HG03521 (cell line): ENCODE results near the gene WWP2.

Experiments used
- ATAC-seq: cut with Tn5 transposase; IDR thresholded peaks from one replicate; pipeline ENCODE4 v1.9.1; 2021; ENCODE audit warnings: mild to moderate bottlenecking, moderate library complexity; ENCODE audit not compliant: unreplicated experiment

The WWP2 gene

DNA sequence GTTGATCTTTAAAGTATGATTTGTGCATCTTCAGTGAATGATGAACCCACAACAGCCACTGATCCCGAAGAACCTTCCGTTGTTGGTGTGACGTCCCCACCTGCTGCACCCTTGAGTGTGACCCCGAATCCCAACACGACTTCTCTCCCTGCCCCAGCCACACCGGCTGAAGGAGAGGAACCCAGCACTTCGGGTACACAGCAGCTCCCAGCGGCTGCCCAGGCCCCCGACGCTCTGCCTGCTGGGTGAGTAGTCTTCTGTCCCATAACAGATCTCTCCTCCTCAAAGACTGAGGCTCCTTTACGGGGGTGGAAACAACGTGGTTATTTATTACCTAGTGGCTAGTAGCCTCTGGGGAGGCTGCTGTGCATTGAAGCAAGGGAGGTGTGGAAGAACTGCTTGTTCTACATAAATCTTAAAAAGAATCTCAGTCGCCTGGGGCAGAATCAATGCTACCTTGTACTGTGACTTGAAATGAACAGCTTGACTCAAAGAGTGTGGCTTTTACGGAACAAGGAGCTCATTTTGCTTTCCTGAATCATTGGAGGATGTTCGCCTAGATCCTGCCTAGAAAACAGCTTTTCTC, 126.0 kb downstream of the WWP2 start:
- ATAC-seq: no peak

DNA sequence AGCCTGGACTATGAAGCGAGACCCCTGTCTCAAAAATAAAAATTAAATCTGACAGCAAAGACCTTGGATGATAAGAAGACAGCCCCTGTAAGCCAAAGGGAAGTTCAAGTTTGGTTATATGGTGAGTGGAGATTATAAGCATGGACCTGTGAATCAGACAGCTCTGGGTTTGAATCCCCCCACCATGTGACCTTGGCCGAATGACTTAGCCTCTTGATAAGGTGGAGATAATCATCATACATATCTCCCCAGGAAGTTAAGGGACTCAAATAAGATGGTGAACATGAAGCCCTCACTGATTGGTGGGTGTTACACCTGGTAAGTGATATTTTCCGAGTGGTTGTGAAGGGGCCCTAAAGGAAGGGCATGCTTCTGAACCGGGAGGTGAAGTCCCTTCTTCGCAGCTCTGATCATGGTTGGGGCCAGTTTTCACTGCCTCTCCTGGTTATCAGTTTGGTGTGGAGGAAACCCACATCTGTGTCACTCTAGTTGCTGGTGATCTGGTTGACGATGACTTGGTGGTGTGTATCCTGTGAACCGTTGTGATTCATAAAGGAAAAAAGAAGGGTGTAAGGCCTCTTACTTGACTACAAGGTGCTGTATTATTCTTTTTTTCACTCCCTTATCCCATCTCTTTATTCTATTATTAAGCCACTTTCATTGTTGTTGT, 127.3 kb downstream of the WWP2 start:
- ATAC-seq: no peak

DNA sequence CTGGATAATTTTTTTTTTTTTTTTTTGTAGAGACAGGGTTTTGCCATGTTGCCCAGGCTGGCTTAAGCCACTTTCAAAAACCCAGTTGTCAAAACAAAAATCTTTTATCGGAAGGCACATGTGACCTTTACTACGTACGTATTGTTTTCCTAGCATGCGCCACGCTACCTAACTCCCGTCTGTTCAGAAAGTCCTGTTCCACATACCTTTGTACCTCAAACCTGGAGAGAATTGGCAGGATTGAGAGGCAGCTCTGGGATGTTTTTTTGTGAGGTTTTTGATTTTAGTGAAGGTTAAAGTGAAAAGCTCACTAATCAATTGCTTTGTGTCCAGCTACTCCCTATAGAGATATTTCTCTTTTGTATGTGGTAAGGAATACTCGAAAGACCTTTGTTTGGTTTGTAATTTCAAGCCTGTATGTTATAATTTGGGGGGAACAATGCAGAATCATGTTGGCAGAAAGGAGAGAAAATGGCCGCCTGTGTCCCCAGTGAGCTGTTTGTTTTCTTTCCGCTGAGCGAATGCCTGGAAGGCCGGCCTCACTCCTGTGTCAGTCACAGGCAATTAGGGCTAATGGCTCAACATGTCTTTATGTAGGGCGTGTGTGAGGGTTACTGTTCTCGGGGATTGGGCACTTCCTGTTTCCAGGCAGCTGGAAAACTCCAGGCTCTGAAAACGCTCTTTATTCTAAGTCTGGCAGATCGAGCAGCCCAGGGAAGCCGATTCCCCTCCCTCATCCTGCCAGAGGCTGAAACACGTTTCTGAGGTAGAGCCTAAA, 128.2 kb downstream of the WWP2 start:
- no peak for ATAC-seq

DNA sequence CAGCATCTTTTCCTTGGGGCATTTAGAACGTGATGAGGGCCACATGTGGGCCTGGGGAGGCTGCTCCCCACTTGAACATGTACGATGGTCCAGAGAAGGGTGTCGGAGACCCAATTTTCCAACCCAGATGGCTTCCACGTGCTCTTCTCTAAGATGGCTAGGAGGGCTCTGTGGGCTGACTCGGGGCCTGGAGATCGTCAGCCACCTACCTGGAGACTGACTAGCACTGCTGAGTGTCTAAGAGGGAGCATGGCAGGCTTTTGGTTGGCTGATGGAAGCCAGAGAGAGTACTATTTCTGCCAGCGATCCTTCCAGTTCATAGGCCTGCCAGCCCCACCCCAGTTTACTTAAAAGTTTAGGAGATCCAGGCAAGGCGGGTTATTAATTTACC, 128.8 kb downstream of the WWP2 start:
- ATAC-seq: no peak

DNA sequence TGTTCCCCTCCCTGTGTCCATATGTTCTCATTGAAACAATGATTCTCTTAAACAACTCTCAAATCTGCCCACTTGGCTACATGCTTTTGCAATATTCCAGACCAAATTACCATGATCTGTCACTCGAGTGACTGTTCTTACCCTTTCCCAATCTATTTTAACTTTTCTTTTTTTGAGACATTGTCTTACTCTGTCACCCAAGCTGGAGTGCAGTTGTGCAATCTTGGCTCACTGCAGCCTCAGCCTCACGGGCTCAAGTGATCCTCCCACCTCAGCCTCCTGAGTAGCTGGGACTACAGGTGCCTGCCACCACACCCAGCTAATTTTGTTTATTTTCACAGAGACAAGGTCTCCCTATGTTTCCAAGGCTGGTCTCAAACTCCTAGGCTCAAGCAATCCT, 130.2 kb downstream of the WWP2 start:
- no peak for ATAC-seq

DNA sequence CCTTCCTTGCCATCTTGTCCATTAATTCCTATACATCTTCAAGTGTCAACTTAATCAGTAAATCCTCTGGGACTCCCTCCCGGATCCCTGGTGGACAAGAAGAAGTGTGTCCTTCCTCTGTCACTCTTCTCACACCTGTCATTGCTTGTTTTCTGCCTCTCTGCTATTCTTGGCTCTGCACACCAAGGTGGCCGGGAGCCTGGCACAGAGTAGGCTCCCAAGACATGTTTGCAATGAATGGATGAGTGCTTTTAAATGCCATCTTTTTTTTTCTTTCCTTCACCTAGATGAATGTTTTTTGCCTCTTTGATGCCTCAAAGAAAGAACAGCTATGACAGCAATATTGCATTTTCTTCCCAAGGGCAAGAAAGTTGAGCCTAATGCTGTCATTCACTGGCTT, 131.0 kb downstream of the WWP2 start:
- ATAC-seq: no peak

DNA sequence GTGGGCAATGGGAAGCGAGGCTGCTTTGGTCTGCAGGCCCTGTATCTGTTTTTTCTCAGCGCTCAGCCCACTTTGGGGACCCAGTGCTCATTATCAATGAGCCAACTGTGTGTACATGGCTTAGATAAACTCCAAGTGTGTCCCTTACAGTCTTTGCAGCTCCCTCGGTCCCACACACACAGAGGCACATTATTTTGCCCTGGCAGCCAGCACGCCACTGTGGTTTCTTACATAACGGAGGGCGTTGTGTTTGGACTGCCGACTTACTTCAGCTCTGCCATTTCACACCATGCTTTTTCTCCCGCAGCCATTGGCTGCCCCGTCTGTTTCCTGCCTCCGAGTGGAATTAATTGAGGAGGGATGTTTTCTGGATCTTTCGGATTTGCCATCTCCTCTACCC, 132.5 kb downstream of the WWP2 start:
- no peak for ATAC-seq

DNA sequence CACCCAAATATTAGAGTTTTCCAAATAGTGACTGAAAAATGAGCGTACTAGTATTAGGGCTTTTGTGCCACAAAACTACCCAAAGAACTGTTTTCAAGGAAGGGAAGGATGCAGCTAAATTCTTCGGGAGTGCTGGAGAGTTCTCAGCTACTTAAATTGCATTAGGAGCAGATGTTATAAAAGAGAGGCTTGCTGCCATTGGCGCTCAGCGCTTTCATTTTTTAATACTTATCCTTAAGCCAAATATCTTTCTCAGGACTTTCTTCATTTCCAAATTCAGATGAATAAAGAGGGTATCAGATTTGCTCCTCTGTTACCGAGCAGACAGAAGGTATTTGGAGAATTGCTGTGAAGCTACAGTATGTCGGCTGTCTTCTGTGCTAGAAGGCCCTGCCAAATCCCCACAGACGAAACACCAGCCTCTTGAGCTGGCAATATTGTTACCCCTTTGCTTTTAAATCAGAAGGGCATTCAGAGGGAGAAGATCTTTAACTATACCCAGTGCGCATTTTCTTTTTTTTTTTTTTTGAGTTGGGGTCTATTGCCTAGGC, 141.8 kb downstream of the WWP2 start:
- no peak for ATAC-seq

DNA sequence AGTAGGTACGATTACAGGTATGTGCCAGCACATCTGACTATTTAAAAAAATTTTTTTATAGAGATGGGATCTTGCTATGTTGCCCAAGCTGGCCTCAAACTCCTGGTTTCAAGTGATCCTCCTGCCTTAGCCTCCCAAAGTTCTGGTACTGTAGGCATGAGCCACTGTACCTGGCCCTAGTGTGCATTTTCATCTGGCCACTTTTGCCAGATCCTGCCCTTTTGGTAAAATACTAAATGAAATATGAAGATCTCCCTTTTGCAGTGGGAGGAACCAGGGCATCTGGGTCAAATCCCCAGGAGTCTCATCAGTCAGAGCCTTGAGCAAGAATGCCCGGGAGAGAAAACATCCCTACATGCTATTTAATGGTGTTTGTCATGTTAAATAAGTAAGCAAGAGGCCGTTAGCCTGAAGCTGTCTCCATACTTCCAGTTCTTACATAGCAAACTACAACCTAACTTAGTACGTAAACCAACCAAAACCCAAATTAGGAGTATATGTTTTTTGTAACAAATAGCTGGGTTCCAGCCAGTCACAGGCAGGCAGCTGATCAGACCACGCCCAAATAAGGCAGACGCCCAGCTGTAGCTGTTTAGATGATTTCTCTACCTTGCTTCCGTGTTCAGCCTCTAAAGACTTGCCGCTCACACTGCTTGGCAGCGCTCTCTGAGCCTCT, 142.5 kb downstream of the WWP2 start:
- no peak for ATAC-seq

DNA sequence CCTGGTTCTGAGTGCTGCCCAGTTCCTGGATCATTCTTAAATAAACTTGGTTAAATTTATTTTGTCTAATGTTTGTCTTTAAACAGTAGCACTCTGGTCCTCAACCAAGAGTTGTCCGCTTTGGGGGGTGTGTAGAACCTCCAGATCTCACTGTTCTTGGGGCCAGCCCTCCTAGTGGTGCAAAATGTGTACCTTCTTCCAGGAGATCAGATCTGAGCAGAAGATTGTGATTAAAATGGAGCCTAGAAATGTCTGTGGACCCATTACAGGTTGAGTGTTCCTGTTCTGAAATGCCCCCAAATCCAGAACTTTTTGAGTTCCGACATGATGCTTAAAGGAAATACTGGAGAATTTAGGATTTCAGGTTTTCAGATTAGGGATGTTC, 143.0 kb downstream of the WWP2 start:
- ATAC-seq: no peak

DNA sequence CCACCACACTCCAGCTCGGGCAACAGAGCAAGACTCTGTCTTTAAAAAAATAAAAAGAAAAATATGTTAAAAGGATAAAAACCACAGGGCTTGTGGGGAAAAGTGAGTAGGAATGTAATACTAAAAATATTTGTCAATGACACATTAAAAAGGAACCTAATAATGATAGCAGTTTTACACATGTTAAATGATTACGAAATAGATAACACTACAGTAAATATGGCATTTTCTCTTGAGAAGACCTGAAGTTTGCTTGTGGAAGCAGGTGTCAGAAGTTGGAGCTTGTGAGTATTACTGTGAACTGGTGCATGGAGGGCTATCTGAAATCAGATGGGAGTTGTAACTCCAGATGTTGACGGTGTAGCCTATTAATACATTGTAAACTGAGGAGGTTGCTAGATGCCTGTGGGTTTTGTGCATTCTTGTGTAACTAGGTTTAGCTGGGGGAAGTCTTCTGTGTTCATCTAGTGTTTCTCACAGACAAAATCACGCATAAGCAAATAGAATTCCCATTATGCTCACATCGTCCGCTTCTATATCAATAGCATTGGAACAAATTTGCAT, 144.8 kb downstream of the WWP2 start:
- ATAC-seq: no peak

DNA sequence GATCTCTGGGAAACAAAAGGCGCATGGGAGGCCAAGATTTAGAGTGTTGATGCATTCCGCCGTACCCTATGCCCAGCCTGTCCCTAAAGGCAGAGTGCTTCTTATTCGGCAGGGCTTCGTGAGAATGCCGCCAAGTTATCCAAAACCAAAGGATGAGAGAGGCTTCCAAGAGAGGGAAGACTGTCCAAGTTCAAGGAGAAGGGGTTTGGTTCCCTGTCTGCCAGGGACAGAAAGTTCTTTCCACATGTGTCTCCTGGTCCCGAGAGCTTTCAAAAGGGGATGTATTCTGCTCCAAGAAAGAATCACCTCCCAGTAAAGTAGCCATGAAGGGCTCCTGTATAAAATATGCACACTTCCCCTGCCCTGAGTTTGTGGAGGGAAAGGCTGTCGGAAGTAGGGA, 146.9 kb downstream of the WWP2 start:
- ATAC-seq: no peak

DNA sequence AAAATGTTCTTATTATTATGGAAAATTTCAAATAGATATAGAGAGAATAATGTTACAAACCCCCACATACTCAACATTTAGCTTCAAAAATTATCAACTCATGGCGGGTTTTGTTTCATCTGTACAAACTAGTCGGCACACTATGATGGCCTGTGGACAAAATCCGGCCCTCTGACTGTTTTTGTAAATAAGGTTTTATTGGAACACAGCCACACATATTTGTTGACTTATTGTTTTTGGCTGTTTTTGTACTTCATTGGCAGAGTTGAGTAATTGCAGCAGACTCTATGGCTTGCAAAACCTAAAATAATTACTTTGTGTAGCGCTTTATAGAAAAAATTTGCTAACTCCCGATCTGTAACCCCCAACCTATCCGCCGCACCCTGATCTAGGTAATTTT, 147.6 kb downstream of the WWP2 start:
- no peak for ATAC-seq

DNA sequence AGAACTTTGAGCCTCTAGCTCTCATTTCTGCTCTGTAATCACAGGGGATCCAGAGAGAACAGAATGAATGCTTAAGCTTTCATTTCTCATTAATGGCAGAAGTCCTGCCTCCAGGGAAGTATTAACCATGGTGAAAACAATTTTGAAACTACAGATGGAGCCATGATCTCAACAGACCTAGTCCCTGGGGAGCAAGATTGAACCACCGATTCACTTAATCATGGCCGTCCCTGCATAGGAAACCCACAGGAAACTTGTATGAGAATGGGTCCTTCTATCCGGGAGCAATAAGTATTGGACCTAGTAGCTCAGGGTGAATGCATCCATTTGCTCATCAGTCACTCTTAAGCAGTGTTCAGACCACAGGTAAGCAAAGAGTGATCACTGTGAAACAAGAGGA, 148.8 kb downstream of the WWP2 start:
- ATAC-seq: no peak

DNA sequence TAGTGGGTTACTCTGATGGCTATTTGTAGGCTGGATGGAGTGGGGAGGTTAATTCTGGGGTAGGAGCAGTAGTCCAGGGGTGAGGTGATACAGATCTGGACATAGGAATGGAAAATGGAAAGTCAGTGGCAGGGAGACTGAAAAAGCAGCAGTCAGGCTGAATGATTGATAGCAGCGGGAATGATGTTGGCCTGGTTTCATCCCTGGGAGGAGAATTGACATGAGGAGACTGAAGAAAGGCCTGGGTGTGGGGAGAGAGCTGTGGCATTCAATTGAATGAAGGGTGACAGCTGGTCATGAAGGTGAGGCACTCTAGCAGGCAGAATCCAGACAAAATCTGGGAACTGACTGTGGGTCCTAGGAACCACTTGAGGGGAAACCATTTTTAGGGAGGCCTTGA, 154.3 kb downstream of the WWP2 start:
- no peak for ATAC-seq

DNA sequence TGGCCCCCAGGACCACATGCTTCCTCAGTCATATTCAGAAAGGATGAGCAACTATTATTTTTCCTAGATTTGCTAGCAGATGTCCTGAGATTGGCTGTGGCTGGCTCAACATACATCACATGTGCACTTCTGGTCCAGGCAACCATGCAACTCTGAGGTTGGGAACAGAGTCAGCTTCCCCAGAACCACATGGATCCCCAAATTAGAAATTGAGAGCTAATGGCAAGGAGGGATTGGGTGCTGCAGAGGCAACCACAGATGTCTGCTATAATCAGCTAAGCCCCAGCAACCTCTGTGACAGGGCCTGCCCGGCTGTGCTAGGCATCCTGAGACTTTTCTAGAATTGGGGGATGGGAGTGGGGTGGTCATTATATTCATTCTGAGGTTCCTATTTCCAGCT, 155.2 kb downstream of the WWP2 start:
- no peak for ATAC-seq

DNA sequence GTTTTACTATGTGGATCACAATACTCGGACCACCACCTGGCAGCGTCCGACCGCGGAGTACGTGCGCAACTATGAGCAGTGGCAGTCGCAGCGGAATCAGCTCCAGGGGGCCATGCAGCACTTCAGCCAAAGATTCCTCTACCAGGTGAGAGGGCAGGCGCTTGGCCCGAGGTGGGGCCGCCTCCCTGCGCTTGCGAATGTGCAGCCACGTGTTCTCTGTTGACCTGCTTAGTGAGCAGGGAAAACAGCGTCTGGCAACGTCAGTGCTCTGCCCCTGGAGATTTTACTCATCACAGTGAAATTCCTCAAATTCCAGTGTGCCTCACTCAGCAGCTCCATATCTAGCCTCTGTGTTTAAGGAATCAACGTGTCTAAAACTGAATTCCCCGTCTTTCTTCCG, 155.6 kb downstream of the WWP2 start:
- ATAC-seq: no peak

DNA sequence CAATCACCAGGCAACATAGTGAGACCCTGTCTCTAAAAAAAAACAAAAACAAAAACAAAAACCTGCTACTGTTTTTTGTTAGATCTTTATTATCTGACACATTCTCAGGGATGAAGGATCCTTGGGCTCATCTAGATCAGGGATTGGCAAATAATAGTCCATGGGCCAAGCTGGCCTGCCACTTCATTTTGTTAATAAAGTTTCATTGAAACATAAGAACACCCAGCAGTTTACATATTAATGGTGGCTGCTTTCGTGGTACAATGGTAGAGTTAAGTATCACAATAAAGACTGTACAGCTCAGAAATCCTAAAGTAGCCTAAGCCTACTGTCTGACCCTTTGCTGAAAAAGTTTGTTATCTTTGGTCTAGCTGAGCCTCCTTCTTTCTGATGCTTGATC, 156.1 kb downstream of the WWP2 start:
- ATAC-seq: no peak

DNA sequence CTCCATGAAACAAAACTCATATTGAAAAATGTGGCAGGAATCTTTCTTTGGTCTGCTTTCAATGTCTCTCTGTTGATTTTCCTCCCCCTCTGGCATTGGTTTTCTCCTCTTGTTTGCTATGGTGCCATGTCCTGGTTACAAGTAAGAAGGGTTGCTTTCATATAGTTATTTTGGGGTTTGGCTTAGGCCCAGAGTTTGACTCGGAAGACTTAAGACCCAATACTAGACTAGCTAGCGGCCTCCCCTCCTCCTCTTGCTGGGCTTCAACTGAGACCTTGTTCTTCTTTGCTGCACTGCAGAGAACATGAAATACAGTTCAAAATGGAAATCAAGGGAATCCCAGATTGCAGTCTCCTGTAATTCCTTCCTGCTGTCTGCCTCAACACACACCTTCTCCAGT, 159.0 kb downstream of the WWP2 start:
- ATAC-seq: no peak

DNA sequence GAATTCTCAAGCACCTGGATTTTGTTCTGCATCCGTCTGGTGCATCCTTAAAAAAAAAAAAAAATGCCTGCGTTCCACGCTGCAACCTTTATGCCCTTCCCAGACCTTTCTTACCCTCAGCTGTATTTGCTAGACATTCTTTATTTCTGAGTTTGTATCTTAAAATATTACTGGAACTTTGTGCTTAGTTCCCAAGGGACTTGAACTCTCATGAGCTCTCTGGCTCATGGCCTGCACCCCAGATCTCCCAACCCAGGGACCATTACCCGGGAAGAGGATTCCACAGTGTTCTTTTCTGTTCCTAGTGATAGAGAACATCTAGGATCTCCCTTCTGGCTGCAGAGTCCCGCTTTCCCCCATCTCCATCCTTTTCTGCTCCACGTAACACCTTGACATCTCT, 160.1 kb downstream of the WWP2 start:
- ATAC-seq: no peak

DNA sequence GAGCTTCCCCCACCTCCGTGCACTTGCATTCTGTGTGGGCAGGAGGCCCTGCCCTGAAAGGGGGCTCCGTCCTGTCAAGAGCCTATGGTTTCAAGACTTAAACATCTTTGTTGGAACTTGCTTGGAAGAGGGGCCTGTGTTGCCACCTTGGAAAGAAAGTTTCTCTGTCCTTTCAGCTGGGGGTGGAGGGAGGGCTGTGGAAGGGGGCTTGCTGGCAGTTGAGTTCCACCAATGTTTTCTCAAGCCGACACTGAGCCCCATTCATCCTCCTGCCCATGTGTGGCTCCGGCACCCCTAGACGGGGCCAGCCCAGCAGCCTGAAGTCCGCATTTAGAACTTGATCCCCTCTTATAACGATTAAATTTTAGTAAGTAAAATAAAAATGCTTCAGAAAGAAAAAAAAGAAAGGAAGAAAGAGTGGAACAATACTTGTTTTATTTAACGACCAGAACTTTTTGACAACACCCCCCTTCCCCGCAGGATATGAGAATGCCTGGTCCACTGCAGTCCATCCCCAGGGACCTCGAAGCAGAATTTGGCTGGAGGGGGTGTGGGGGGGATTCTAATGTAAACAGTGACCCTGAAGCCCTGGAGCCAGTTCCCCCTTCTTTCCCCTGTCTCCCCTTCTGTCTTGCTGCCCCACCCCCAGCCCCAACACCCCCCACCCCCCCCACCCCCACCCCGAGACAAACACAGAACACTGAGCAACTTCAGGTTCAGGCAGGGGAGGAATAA, 162.1 kb downstream of the WWP2 start:
- ATAC-seq: no peak
